ENCODE results near the gene LCP1.
"Not testable (repeated sequence)": the region's sequence is repeated elsewhere in the genome, so short reads cannot be mapped to it uniquely, and the experiment has no call there.

DNA sequence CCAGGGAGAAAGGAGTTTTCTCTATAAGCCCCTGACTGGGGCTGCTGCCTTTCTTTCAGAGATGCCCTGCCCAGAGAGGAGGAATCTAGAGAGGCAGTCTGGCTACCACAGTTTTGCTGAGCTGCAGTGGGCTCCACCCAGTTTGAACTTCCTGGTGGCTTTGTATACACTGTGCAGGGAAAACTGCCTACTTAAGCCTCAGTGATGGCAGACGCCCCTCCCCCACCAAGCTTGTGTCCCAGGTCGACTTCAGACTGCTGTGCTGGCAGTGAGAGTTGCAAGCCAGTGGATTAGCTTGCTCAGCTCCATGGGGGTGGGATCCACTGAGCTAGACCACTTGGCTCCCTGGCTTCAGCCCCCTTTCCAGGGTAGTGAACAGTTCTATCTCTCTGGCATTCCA is 38.3 kb upstream of the LCP1 start:
- not testable (repeated sequence) for TF ChIP-seq POLR2A (IDR thresholded peaks at IDR 0.05)
- TF ChIP-seq, protein P1, sequence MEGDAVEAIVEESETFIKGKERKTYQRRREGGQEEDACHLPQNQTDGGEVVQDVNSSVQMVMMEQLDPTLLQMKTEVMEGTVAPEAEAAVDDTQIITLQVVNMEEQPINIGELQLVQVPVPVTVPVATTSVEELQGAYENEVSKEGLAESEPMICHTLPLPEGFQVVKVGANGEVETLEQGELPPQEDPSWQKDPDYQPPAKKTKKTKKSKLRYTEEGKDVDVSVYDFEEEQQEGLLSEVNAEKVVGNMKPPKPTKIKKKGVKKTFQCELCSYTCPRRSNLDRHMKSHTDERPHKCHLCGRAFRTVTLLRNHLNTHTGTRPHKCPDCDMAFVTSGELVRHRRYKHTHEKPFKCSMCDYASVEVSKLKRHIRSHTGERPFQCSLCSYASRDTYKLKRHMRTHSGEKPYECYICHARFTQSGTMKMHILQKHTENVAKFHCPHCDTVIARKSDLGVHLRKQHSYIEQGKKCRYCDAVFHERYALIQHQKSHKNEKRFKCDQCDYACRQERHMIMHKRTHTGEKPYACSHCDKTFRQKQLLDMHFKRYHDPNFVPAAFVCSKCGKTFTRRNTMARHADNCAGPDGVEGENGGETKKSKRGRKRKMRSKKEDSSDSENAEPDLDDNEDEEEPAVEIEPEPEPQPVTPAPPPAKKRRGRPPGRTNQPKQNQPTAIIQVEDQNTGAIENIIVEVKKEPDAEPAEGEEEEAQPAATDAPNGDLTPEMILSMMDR (IDR thresholded peaks at IDR 0.05) = not testable (repeated sequence)

All from prostate gland (tissue), 2 donors.